Activated T-cell treated with anti-CD3 and anti-CD28 coated beads, Interleukin-2, amount 50 U/mL, for 1 hour (primary cell): Measurements from ENCODE around the gene ESRRA.

Experiments
- DNase-seq: peaks from one replicate; pipeline ENCODE4 v3.0.0-alpha.2; 2020

ESRRA gene

DNA sequence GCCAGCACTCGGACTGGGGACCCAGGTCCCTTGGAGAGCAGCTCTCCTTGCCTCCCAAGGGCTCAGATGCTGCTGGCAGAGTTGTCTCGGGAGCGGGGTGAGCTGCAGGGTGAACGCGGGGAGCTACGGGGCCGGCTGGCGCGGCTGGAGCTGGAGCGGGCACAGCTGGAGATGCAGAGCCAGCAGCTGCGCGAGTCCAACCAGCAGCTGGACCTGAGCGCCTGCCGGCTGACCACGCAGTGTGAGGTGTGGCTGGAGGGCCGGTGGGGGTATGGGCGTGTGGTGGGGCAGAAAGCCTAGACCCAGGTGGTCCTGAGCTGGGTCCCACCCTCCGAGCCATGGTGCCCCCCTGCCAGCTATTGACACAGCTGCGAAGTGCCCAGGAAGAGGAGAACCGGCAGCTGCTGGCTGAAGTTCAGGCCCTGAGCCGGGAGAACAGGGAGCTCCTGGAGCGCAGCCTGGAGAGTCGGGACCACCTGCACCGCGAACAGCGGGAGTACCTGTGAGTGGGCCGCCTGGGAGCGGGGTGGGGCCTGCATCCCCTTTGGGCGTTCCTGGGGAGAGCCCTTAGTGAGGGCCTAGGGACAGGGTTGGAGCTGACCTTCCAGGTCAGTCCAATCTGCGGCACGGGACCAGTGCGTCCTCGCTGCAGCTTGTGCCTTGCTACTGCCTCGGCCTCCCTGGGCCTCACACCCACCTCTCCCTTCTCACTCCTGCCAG, 47.8 kb downstream of the ESRRA start:
- DNase-seq = no peak

DNA sequence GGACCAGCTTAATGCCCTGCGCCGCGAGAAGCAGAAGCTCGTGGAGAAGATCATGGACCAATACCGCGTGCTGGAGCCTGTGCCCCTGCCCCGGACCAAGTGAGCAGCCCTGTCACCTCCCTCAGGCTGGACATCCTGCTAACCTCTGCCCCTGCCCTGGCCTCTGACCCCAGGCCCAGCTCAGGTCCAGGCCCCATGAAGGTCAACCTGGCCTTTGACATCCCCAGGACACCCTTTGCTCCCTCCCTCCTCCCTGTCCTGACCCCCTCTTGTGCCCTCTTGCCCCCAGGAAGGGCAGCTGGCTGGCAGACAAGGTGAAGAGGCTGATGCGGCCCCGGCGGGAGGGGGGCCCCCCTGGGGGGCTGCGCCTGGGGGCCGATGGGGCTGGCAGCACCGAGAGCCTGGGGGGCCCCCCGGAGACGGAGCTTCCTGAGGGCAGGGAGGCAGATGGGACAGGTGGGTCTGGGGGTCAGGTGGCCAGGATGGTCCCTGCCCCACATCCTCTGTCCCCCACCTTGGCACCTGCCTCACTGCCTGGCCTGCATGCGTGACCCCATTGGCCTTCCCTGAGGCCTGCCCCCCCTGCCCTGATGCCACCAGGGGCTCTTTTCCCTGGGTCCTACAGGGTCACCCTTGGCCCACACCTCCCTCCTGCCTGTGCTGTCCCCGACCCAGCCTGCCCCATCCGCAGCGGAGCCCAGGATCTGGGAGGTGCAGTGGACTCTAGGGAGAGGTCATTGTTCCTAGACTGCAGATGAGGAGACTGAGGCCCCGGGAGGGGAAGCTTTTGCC, 48.6 kb downstream of the ESRRA start:
- DNase-seq = no peak

DNA sequence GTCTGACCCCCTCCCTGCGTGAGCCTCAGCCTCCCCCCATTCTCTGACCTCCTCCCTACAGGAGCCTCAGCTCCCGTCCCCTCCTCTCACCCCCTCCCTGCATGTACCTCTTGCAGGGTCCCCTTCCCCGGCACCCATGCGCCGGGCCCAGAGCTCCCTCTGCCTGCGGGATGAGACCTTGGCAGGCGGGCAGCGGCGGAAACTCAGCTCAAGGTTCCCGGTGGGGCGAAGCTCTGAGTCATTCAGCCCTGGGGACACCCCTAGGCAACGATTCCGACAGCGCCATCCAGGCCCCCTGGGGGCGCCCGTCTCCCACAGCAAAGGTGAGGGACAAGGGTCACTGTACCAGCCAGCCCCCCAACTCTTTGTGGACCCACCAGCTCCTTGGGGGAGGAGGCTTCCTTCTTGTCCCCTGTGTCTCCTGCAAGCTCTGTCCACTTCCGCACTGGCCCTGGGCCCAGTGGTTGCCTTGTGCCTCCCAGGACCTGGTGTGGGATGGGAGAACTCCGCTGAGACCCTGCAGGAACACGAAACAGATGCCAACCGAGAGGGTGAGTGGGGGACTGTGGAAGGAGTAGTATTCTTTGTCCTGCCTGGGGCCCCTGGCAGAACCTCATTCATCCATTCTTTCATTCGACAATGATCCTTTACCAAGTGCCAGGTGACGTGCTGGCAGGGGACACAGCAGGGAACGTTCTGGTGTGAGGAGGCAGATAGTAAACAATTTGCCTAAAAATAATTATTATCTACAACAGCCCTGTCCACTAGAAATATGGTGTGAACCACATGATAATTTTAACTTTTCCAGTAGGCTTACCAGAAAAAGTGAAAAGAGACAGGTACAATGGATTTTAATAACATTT, 50.0 kb downstream of the ESRRA start:
- peak; percentile 60 for DNase-seq

DNA sequence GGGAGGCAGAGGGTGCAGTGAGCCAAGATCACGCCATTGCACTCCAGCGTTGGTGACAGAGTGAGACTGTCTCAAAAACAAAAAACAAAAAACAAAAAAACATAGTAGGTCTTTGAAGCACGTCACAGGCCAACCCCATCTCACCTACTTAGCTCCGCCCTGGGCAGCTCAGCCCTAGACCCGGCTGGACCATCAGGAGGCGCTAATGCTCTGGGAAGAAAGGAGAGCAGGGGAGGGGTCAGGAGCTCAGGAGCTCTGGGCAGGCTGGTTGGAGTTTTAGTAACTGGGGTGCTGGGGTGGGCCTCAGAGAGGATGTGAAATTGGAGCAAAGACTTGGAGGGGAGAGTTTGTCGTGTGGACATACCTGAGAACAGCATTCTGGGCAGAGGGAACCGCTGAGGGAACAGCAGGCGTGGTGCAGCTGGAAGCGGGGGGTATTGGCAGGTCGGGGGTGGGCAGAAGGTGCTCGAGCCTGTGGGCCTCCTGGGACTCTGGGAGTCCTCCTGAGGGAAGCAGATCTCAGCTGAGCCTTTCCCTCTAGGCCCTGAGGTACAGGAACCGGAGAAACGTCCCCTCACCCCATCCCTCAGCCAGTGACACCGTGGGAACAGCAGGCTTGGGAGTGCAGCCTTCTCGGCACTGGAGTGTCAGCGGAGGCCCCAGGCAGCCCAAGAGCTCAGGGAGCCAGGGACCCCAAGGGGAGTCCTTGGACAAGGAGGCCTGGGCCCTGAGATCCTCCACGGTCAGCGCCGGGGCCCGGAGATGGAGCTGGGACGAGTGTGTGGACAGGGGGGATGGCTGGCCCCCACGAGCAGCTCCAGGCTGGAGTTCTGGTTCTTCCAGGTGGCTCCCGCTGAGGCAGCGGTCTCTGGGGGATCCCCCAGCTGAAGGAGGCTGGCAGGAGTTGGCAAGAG, 51.4 kb downstream of the ESRRA start:
- no peak for DNase-seq

DNA sequence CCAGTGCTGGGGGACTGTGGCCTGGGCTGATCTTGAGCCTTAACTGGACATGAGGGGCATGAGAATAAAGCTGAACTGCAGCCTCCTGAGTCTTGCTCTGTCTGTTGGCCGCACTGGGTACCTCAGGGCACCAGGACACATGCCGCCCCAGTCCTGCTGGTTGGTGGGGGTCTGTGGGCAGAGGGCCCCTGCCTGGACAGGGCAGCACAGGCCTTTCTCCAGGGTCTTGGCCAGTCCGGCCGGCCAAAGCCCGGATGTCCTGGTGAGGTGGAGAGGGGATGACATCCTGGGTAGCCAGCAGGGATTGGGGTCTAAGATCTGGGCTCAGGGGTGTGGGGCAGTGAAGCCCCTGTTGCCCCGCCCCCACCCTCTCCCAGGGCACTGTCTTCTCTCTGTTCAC, 52.1 kb downstream of the ESRRA start:
- DNase-seq = no peak

DNA sequence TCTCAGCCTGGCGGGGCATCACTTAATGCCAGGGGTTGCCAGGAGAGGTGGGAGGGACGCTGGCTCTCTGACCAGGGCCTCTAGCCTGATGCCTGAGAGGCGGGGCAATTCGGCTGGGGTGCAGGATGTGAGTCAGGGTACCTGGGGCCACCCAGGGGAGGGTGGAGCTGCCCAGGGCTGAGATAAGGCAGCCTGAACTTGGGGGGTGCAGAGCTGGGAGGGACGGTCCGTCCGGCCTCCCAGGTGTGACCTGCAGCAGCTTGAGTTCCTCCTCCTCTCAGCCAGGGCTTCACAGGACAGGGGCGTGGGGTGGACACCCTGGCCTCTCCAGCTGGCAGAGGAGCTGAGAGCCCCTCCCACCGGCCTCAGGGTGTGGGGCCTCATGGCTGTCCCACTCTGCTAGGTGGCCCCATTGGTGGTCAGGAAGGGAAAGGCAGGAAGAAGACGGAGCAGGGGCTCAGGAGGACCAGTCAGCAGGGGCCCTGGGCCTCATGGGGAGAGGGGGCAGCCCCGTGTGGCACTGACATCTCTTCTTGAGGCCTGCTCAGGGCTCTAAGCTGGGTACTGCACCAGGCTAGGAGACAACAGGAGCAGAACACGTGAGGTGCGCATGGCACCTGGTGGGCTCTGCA, 52.7 kb downstream of the ESRRA start:
- DNase-seq = peak; percentile 60

DNA sequence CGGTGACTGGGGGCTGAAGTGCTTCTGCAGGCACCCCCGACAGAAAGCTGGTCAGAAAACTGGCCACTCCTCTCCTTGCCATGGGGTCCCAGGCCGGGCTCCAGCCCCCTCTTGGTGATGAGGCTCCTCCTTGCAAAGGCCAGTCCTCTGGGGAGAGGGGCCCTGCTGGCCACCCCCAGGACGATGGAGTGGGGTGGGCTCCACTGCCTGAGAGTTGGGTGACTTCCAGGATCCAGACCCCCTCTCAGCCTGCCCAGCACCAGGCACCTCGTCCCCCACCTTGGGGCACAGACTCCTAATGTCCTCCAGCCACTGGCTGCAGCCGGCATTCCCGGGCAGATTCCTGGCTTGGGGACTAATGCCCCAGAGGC, 53.2 kb downstream of the ESRRA start:
- no peak for DNase-seq

DNA sequence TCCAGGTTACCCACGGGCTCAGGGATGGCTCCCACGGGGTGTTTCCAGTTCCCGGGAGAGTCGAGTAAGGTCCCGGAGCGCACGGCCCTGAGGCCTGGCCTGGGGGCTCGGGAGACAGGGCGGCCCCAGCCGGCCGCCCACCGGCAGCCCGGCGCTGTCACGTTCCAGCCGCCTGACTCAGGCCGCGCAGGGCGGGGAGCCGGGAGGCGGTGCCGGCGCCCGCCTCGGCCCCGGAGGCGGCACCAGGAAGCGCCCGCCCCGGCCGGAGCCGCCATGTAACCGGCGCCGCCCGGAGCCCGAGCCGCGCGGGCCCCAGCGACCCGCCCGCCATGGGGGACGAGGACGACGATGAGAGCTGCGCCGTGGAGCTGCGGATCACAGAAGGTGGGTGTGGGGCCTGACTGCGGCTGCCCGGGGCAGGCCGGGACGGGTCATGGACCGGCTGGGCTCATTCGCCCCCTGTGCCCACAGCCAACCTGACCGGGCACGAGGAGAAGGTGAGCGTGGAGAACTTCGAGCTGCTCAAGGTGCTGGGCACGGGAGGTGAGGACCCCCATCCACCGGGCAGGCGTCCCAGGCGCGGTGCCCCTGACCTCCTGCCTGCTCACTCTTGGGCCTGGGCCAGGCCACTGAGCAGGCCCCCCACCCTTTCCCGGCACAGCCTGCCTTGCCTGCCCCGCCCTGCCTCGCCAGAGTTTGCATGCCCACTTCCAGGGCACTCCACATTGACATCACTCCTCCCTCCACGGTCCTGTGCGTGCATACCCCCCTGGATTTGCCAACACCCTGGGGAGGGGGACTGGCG, 53.8 kb downstream of the ESRRA start, which contains the start of gene RPS6KA4:
TSS of gene RPS6KA4 (plus strand) at position 256 of the 805 bp plus-strand sequence. CDS start at position 330, 74 bp downstream.
- DNase-seq = peak; percentile 63

DNA sequence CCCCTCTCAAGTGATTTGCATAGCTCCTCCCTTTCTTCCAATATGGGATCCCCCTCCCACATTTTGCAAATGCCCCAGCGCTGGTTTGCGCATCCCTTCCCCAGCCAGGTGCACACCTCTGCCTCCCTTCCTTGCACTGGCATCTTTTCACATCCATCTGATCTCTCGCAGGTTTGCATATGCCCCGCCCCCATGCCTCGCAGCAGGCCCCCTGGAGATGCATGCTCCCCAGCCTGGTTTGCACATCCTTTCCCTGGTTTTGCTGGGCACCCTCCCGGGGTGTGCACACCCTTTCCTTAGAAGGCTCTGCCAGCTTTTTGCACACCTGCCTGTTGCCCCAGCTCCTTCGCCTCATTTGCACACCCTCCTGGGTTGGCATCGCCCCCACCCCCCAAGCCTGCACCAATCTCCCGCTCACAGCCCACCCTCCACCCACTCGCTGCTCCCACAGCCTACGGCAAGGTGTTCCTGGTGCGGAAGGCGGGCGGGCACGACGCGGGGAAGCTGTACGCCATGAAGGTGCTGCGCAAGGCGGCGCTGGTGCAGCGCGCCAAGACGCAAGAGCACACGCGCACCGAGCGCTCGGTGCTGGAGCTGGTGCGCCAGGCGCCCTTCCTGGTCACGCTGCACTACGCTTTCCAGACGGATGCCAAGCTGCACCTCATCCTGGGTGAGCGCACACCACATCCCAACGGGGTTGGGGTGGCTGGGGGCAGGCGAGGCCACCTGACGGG, 54.6 kb downstream of the ESRRA start:
- DNase-seq = peak; percentile 51

DNA sequence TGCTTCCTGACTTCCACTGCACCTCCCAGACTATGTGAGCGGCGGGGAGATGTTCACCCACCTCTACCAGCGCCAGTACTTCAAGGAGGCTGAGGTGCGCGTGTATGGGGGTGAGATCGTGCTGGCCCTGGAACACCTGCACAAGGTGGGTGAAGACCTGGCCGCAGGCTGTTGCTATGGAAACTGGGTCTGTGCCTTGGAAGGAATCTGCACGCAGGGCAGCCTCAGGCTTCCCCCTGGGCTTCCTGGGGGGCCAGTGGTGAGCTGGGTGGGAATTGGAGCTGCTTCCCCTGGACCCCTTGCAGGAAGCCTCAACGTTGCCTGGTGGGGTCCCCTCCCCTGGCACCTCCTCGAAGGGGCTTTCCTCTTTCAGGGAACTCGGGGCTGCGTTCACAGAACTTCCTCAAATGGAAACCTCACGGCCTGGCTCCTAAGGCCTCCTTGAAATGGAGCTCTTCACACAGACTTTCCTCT, 55.2 kb downstream of the ESRRA start:
- DNase-seq = no peak

DNA sequence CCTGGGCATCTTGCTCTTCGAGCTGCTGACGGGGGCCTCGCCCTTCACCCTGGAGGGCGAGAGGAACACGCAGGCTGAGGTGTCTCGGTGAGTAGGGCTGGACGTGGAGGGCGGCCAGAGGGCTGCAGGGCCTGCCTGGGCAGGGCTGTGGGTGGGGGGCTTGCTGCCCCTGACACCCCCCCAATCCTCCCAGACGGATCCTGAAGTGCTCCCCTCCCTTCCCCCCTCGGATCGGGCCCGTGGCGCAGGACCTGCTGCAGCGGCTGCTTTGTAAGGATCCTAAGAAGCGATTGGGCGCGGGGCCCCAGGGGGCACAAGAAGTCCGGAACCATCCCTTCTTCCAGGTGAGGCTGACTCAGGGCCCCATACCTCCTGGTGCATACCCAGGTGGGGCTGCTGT, 56.3 kb downstream of the ESRRA start:
- DNase-seq = no peak

DNA sequence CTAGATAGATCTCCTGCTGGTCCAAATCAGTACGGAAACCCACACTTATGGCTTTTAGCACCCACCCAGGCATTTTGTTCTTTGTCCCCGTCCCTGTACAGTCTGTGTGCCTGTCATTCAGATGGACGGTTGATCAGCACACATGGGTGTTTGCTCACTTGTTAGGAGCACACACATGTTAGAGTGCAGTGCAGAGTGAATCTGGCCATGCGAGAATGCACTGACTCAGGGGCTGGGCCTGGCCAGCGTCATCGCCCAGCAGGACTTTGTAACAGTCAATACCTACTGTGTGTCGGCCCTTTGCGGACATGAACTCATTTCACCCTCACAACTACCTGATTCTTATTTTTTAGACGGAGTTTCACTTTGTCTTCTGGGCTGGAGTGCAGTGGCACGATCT, 57.0 kb downstream of the ESRRA start:
- DNase-seq = no peak

DNA sequence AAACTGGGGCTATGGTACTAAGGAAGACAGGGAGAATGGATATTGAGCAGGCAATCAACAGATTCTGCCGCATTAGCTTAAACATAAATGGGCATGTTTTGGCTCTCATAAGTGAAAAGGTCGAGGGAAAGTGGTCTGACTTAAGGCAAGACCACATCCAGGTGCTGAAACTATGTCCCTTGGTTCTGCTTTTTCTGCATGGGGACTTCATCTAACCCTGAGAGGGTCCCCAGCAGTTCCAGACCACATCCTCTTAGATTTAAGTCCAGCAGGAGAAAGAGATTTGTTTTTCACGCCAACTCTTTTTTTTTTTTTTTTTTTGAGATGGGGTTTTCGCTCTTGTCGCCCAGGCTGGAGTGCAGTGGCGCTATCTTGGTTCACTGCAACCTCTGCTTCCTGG, 59.1 kb downstream of the ESRRA start:
- no peak for DNase-seq

DNA sequence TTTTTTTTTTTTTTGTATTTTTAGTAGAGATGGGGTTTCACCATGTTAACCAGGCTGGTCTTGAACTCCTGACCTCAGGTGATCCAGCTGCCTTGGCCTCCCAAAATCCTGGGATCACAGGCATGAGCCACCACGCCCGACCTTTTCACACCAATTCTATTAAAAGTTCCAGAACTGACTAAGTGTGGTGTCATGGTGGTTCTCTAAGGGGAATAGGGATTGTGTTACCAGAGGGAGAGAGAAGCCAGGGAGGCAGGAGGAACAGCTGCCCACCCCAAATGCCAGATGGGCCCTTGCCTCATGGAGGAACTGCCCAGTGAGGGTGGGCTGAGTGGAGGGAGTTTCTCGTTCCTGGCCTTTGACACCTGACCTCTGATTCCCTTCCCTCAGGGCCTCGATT, 59.6 kb downstream of the ESRRA start:
- no peak for DNase-seq
